Esophagus squamous epithelium (tissue), 4 donors: ENCODE results near the gene CDK1.

Experiments used
- CTCF ChIP-seq, 6 experiments: fragments of 450-650 bp in 4 of 6; fragments of 200-600 bp in 2 of 6; sonication (generic) in 2 of 6; IDR thresholded peaks; one replicate each; pipeline ENCODE4 v1.5.1; 2016 to 2019; ENCODE audit warnings: antibody characterized with exemption in 6 of 6, mild to moderate bottlenecking in 4 of 6, moderate library complexity in 4 of 6
- POLR2A ChIP-seq, 4 donors: fragments of 450-650 bp; IDR thresholded peaks; one replicate each; pipeline ENCODE4 v1.6.1; 2017; ENCODE audit warnings: antibody characterized with exemption in 4 of 4, mild to moderate bottlenecking in 4 of 4, moderate library complexity in 3 of 4

- no peak for TF ChIP-seq CTCF (IDR thresholded peaks at IDR 0.05)
- no peak for TF ChIP-seq POLR2A (IDR thresholded peaks at IDR 0.05)
Observed at GRCh38 chr10:60819271-60819670, 41.0 kb downstream of the CDK1 start.
